ENCODE results near the gene BYSL.

DNA sequence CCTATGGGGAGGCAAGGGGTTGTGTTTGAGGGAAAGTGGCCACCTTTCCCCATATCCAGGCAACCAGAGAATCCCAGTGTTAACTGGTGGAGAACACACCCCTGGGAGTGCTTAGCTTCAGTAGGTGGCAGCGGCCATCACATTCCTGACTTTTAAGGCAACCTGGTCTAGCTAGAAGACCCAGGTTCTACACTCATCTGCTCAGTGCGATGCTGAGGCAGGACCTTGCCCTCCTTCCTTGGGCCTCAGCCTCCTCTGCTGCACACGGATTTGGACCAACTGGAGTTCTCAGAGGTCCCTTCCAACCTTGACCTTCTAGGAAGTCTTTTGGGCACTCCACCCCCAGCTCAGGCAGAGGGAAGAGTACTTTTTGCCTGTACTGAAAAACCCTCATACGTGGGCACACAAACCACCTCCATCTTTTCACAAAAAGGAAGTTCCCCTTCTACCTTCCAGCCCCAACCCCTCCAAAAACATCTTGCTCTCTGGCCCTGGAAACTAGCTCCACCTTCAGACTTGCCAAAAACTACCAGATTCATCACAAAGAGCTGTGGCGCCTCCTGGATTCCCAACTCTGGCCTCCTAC is 17.4 kb downstream of the BYSL start:
- TF ChIP-seq, protein P1, sequence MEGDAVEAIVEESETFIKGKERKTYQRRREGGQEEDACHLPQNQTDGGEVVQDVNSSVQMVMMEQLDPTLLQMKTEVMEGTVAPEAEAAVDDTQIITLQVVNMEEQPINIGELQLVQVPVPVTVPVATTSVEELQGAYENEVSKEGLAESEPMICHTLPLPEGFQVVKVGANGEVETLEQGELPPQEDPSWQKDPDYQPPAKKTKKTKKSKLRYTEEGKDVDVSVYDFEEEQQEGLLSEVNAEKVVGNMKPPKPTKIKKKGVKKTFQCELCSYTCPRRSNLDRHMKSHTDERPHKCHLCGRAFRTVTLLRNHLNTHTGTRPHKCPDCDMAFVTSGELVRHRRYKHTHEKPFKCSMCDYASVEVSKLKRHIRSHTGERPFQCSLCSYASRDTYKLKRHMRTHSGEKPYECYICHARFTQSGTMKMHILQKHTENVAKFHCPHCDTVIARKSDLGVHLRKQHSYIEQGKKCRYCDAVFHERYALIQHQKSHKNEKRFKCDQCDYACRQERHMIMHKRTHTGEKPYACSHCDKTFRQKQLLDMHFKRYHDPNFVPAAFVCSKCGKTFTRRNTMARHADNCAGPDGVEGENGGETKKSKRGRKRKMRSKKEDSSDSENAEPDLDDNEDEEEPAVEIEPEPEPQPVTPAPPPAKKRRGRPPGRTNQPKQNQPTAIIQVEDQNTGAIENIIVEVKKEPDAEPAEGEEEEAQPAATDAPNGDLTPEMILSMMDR (IDR thresholded peaks at IDR 0.05): no peak
- no peak for TF ChIP-seq POLR2A (IDR thresholded peaks at IDR 0.05)
- no peak for TF ChIP-seq POLR2AphosphoS5 (IDR thresholded peaks at IDR 0.05)
- no peak for TF ChIP-seq EP300 (IDR thresholded peaks at IDR 0.05)
